ENCODE data around the gene ECT2.

GRCh38 chr3:172799246-172799645 lies 48.7 kb downstream of the ECT2 start:
- no peak for TF ChIP-seq CHD1 (IDR thresholded peaks at IDR 0.05; ENCODE audit: low read depth, low read length)
- TF ChIP-seq CTCF (IDR thresholded peaks at IDR 0.05; ENCODE audit: control extremely low read depth in 1 of 3, insufficient read depth in 1 of 3, low read depth in 1 of 3, low read length in 3 of 3) = no peak
- TF ChIP-seq EGR1 (IDR thresholded peaks at IDR 0.05; ENCODE audit: borderline replicate concordance, low read depth, low read length) = no peak
- no peak for TF ChIP-seq HDAC6 (IDR thresholded peaks at IDR 0.05; ENCODE audit: low read depth, low read length)
- TF ChIP-seq YY1 (IDR thresholded peaks at IDR 0.05; ENCODE audit: low read depth, low read length) = no peak
- no peak for TF ChIP-seq CEBPB (IDR thresholded peaks at IDR 0.05; ENCODE audit: low read depth, low read length)
- TF ChIP-seq CTBP2 (IDR thresholded peaks at IDR 0.05; ENCODE audit: borderline replicate concordance, insufficient read depth, insufficient read length, low read length) = no peak
- TF ChIP-seq RFX5 (IDR thresholded peaks at IDR 0.05; ENCODE audit: borderline replicate concordance, low read depth, low read length) = no peak
- TF ChIP-seq RAD21 (IDR thresholded peaks at IDR 0.05 in 1 of 2, conservative IDR thresholded peaks at IDR 0.05 in 1 of 2; ENCODE audit: low read depth in 2 of 2, low read length in 2 of 2) = no peak
- TF ChIP-seq ATF2 (IDR thresholded peaks at IDR 0.05; ENCODE audit: low read length) = no peak
- no peak for TF ChIP-seq SP1 (IDR thresholded peaks at IDR 0.05; ENCODE audit: low read depth, low read length)
- TF ChIP-seq NRF1 (IDR thresholded peaks at IDR 0.05; ENCODE audit: low read depth, low read length) = no peak
- TF ChIP-seq SAP30 (IDR thresholded peaks at IDR 0.05; ENCODE audit: insufficient read depth, insufficient replicate concordance, low read length) = no peak
- TF ChIP-seq POLR2A (IDR thresholded peaks at IDR 0.05; ENCODE audit: control extremely low read depth in 1 of 2, low read depth in 2 of 2, low read length in 2 of 2) = no peak
